GM18909 (cell line): ENCODE measurements around the gene CYTH2.
"Not testable (repeated sequence)": the region's sequence is repeated elsewhere in the genome, so short reads cannot be mapped to it uniquely, and the experiment has no call there.

Experiments
- ATAC-seq: cut with Tn5 transposase; IDR thresholded peaks from one replicate; pipeline ENCODE4 v1.9.1; 2021; ENCODE audit warnings: mild to moderate bottlenecking; ENCODE audit not compliant: unreplicated experiment, poor library complexity

CYTH2 gene

GRCh38 chr19:48510421-48511268, 41.5 kb downstream of the CYTH2 start:
- no peak for ATAC-seq

GRCh38 chr19:48511321-48511731, 42.2 kb downstream of the CYTH2 start:
- no peak for ATAC-seq

GRCh38 chr19:48511800-48512503, 42.8 kb downstream of the CYTH2 start, which contains the start of gene LMTK3:
Gene LMTK3 (minus strand): TSS chr19:48511835. CDS start chr19:48511576, 259 bp downstream.
- ATAC-seq, result no peak

GRCh38 chr19:48512504-48513288, 43.5 kb downstream of the CYTH2 start:
- ATAC-seq, result no peak

GRCh38 chr19:48513289-48514122, 44.3 kb downstream of the CYTH2 start:
- peak; percentile 53 for ATAC-seq

GRCh38 chr19:48514123-48514458, 44.9 kb downstream of the CYTH2 start:
- peak; percentile 6 for ATAC-seq

GRCh38 chr19:48516536-48516935, 47.4 kb downstream of the CYTH2 start:
- ATAC-seq, result no peak

- ATAC-seq, result no peak
Measured at GRCh38 chr19:48518207-48518606, 49.0 kb downstream of the CYTH2 start.

GRCh38 chr19:48519426-48519825, 50.3 kb downstream of the CYTH2 start:
- ATAC-seq, result not testable (repeated sequence)

GRCh38 chr19:48520134-48520533, 51.0 kb downstream of the CYTH2 start:
- no peak for ATAC-seq

- ATAC-seq, result no peak
Measured at GRCh38 chr19:48524221-48524620, 55.1 kb downstream of the CYTH2 start.

- no peak for ATAC-seq
Measured at GRCh38 chr19:48524732-48525131, 55.6 kb downstream of the CYTH2 start.

- no peak for ATAC-seq
Measured at GRCh38 chr19:48529156-48529555, 60.0 kb downstream of the CYTH2 start.

GRCh38 chr19:48530066-48530720, 61.0 kb downstream of the CYTH2 start:
- no peak for ATAC-seq

- no peak for ATAC-seq
Measured at GRCh38 chr19:48530770-48531169, 61.6 kb downstream of the CYTH2 start.
